Measurements from ENCODE around the gene CFAP92. TPM values are rescaled to one million over a fixed set of nuclear protein-coding genes. Genes with fewer than 3 reads are reported as not detected.
A peak's percentile ranks its signal among the peaks of the same experiment; 100 is the strongest.

Gene CFAP92
- total RNA-seq, 1 experiment from 2014 or later, result 0.18 TPM

DNA sequence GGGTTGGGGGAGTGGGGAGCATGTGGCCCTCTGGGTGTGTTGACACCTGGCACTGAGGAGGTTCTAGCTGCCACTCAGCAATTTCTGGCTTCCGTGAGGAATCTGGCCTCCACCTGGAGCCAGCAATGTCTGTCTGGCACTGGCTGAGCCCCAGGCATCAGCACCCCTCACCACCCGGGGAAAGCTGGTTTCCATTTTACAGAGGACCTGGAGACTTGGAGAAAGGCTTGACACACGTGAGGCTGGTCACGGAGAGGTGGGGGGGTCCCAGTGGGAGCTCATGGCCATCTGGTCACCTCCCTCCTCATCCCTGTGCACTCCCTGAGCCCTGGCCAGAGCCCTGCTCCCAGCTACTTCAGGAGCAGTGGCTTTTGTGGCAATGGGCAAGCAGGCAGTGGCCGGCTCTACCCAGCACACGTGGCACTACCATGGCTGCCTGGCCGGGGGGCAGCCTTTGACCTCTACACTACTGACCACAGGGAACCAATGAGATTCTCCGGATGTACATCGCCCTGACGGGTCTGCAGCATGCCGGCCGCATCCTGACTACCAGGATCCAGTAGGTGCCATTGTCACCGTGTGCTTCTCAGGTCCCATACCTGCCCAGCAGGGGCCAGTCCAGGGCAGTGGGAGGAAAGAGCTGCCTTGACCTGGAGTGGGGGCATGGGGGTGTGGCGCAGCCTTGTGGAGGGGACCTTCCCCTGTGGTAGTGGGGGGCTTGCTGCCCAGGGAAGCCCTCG is 86.0 kb downstream of the CFAP92 start:
- in situ Hi-C loops (cut with HindIII; ENCODE audit: low pct_unique_long_range_greater_than_20kb, low sequenced_read_pairs) (no loop called here), intact Hi-C loops (cut with micrococcal nuclease; ENCODE audit: unreplicated experiment) (no loop called here)
- Histone ChIP-seq H3K4me3 (ENCODE audit: low read depth in 2 of 2, low read length in 2 of 2) (no peak overlapping the region), H3K27ac (ENCODE audit: low read length) (no peak overlapping the region), H3K27me3 (ENCODE audit: control insufficient read depth, insufficient read depth, low read length) (no peaks in the 10 kb centered on the region), H3K36me3 (ENCODE audit: control insufficient read depth, insufficient read depth, low read length) (peaks cover 19% of the 10 kb centered on the region), H3K9me3 (ENCODE audit: control insufficient read depth, insufficient read depth, low read depth, low read length) (no peaks in the 10 kb centered on the region), H3K4me1 (ENCODE audit: control insufficient read depth, insufficient read depth, low read length) (no peaks in the 10 kb centered on the region)
- no peak for DNase-seq (ENCODE audit: low read depth, low spot score)
- ATAC-seq, result peak; percentile 10; the same call in 1 of the 2 replicates
- ChIA-PET POLR2A (no interaction called here), CTCF (no interaction called here)
- BruUV-seq (replicated peaks), result no TSS peak
- no peak for TF ChIP-seq TCF7L2 (IDR thresholded peaks at IDR 0.05; ENCODE audit: low read depth, low read length)
- TF ChIP-seq, protein P1, sequence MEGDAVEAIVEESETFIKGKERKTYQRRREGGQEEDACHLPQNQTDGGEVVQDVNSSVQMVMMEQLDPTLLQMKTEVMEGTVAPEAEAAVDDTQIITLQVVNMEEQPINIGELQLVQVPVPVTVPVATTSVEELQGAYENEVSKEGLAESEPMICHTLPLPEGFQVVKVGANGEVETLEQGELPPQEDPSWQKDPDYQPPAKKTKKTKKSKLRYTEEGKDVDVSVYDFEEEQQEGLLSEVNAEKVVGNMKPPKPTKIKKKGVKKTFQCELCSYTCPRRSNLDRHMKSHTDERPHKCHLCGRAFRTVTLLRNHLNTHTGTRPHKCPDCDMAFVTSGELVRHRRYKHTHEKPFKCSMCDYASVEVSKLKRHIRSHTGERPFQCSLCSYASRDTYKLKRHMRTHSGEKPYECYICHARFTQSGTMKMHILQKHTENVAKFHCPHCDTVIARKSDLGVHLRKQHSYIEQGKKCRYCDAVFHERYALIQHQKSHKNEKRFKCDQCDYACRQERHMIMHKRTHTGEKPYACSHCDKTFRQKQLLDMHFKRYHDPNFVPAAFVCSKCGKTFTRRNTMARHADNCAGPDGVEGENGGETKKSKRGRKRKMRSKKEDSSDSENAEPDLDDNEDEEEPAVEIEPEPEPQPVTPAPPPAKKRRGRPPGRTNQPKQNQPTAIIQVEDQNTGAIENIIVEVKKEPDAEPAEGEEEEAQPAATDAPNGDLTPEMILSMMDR (IDR thresholded peaks at IDR 0.05), result no peak
- TF ChIP-seq POLR2AphosphoS5 (IDR thresholded peaks at IDR 0.05; ENCODE audit: low read depth, low read length), result no peak
- TF ChIP-seq SIN3A (IDR thresholded peaks at IDR 0.05; ENCODE audit: borderline replicate concordance, insufficient read depth, low read depth, low read length), result no peak
- TF ChIP-seq, protein P2, sequence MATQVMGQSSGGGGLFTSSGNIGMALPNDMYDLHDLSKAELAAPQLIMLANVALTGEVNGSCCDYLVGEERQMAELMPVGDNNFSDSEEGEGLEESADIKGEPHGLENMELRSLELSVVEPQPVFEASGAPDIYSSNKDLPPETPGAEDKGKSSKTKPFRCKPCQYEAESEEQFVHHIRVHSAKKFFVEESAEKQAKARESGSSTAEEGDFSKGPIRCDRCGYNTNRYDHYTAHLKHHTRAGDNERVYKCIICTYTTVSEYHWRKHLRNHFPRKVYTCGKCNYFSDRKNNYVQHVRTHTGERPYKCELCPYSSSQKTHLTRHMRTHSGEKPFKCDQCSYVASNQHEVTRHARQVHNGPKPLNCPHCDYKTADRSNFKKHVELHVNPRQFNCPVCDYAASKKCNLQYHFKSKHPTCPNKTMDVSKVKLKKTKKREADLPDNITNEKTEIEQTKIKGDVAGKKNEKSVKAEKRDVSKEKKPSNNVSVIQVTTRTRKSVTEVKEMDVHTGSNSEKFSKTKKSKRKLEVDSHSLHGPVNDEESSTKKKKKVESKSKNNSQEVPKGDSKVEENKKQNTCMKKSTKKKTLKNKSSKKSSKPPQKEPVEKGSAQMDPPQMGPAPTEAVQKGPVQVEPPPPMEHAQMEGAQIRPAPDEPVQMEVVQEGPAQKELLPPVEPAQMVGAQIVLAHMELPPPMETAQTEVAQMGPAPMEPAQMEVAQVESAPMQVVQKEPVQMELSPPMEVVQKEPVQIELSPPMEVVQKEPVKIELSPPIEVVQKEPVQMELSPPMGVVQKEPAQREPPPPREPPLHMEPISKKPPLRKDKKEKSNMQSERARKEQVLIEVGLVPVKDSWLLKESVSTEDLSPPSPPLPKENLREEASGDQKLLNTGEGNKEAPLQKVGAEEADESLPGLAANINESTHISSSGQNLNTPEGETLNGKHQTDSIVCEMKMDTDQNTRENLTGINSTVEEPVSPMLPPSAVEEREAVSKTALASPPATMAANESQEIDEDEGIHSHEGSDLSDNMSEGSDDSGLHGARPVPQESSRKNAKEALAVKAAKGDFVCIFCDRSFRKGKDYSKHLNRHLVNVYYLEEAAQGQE (IDR thresholded peaks at IDR 0.05; ENCODE audit: insufficient read depth in 1 of 2, low read depth in 2 of 2, low read length in 1 of 2), result no peak

DNA sequence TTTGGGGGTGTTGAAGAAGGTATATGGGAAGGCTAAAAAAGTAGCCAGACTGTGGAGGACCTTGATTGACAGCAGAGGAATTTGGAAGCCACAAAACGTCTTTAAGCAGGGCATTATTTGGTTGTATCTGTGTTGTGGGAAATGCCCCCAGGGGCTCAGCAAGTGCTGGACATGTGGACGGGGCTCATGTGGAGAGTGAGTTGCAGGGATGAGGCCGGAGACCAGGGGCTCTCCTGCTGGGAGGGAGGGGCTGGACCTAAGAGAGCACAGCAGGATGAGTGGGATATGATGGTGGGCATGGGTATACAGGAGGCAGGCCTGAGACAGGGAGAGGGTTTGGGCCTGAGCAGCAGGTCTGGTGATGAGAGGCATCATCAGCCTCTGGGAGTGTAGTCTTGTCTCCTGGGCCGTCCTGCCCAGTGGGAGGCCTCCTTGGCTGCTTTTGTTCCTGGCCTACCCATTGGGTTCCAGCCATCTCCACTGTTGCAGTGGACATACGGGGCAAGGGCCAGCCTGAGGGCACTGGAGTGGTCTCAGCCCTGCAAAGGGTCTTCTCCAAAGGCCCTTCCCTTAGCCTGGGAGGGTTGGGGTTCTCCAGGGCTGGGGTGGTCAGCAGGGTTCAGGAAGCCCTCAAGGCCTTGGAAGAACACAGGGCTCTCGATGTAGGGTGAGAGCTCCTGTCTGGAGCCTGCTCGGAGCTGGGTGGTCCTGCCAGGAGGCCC is 86.9 kb downstream of the CFAP92 start:
- Histone ChIP-seq H3K9me3 (ENCODE audit: control insufficient read depth, insufficient read depth, low read depth, low read length) (no peaks in the 10 kb centered on the region), H3K27me3 (ENCODE audit: control insufficient read depth, insufficient read depth, low read length) (no peaks in the 10 kb centered on the region), H3K4me1 (ENCODE audit: control insufficient read depth, insufficient read depth, low read length) (no peaks in the 10 kb centered on the region), H3K4me3 (ENCODE audit: low read depth in 2 of 2, low read length in 2 of 2) (no peak overlapping the region), H3K36me3 (ENCODE audit: control insufficient read depth, insufficient read depth, low read length) (peaks cover 18% of the 10 kb centered on the region; the same call in 1 of the 2 replicates), H3K27ac (ENCODE audit: low read length) (no peak overlapping the region)
- ChIA-PET POLR2A (interaction anchor here (0.6 kb wide), 1 partner anchor 166 kb away, joined by 4 read pairs; no protein-coding TSS in a partner anchor), CTCF (no interaction called here)
- no TSS peak for BruUV-seq (replicated peaks)
- ATAC-seq, result no peak
- no peak for TF ChIP-seq TCF7L2 (IDR thresholded peaks at IDR 0.05; ENCODE audit: low read depth, low read length)
- TF ChIP-seq, protein P2 (IDR thresholded peaks at IDR 0.05; ENCODE audit: insufficient read depth in 1 of 2, low read depth in 2 of 2, low read length in 1 of 2), result no peak
- TF ChIP-seq, protein P1 (IDR thresholded peaks at IDR 0.05), result no peak
- TF ChIP-seq SIN3A (IDR thresholded peaks at IDR 0.05; ENCODE audit: borderline replicate concordance, insufficient read depth, low read depth, low read length), result no peak
- no peak for TF ChIP-seq POLR2AphosphoS5 (IDR thresholded peaks at IDR 0.05; ENCODE audit: low read depth, low read length)
- no peak for DNase-seq (ENCODE audit: low read depth, low spot score)
- intact Hi-C loops (cut with micrococcal nuclease; ENCODE audit: unreplicated experiment) (no loop called here), in situ Hi-C loops (cut with HindIII; ENCODE audit: low pct_unique_long_range_greater_than_20kb, low sequenced_read_pairs) (no loop called here)

Measured in Panc1 (cell line).